Hematopoietic multipotent progenitor cell treated with erythropoietin and hydrocortisone succinate and interleukin-3 and kit ligand, for 15 days (in vitro differentiated cells): ENCODE measurements around the gene MDN1.
"Not testable (repeated sequence)": the region's sequence is repeated elsewhere in the genome, so short reads cannot be mapped to it uniquely, and the experiment has no call there.

Source experiments
- DNase-seq: peaks from one replicate; pipeline ENCODE4 v3.0.0-alpha.2; 2015; ENCODE audit warnings: low spot score

MDN1 gene

DNA sequence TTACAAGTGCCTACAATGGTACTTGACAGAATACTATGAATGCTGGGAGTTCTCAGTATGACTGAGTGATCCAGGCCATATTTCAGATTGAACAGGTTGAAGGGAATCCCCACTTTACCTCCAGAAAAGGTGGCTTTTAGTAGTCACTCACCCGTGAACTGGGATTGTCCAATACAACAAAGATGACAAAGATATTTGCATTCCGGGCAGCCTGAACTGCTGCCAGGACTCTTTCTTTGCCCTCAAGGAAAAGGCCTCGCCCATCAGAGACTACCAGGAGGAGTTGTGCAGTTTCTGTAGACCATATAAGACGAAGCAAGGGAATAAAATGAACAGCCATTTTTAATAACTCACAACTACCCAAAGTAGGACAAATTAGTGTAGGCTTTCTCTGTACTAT lies 174.7 kb downstream of the MDN1 start:
- no peak for DNase-seq

DNA sequence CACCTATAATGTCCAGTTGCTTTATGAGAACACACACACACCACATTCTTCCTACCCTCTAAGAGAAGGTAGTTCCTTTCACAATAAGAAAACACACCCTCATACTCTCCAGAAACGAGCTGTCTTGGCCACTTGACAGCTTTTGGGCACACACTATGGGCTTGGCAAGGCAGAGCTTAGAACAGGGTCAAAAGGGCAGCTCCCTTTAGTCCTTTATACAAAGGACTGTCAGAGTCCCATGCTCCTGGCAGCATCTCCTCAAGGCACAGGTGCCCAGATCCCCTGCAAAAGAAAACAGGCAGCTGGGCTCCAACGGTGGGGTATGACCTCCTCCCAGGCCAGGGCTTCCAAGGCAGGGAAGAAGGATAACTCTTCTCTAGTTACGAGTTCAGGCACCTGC lies 176.2 kb downstream of the MDN1 start:
- no peak for DNase-seq

DNA sequence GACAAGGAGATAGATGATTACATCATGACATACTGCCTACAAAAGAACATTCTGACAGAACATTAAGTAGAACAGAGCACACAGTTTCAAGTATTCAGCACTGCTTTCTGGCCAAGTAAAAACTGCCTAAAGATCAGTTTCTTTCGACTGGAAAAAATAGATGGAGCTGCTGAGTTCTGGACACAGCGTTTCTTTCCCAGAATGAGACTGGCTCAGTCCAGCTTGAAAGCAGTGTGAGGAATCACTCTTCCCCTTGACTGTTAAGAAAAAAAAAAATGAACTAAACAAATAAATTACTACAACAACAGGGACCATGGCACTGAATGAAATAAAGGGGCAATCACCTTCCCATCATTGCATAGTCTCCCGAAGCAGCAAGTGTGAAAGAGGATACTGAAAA lies 176.6 kb downstream of the MDN1 start:
- no peak for DNase-seq

DNA sequence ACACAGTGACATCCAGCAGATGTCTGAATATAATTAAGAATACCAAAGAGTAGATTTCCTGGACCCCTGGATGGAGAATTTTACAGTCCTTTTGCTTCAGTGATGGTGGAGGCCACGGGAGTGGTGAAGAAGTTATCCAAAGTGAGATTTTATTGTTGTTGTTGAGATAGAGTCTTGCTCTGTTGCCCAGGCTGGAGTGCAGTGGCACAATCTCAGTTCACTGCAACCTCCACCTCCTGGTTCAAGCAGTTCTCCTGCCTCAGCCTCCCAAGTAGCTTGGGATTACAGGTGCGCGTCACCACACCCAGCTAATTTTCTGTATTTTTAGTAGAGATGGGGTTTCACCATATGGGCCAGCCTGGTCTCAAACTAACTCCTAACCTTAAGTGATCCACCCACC lies 178.0 kb downstream of the MDN1 start:
- not testable (repeated sequence) for DNase-seq

DNA sequence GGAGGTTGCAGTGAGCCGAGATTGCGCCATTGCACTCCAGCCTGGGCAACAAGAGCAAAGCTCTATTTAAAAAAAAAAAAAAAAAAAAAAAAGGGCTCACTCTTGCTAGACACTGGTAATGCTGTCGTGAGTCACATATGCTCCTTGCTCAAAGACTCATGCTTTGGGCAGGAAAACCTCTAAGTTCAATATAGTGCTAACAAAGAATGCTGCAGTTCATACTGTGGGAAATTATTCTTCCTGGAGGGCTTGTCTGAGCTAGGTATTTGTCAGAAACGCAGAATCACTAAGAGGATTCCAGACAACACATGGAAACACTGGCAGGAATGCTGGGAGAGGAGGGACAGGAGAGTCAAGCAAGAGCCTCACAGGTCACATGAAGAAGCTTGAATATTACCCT lies 178.8 kb downstream of the MDN1 start:
- DNase-seq, result no peak

DNA sequence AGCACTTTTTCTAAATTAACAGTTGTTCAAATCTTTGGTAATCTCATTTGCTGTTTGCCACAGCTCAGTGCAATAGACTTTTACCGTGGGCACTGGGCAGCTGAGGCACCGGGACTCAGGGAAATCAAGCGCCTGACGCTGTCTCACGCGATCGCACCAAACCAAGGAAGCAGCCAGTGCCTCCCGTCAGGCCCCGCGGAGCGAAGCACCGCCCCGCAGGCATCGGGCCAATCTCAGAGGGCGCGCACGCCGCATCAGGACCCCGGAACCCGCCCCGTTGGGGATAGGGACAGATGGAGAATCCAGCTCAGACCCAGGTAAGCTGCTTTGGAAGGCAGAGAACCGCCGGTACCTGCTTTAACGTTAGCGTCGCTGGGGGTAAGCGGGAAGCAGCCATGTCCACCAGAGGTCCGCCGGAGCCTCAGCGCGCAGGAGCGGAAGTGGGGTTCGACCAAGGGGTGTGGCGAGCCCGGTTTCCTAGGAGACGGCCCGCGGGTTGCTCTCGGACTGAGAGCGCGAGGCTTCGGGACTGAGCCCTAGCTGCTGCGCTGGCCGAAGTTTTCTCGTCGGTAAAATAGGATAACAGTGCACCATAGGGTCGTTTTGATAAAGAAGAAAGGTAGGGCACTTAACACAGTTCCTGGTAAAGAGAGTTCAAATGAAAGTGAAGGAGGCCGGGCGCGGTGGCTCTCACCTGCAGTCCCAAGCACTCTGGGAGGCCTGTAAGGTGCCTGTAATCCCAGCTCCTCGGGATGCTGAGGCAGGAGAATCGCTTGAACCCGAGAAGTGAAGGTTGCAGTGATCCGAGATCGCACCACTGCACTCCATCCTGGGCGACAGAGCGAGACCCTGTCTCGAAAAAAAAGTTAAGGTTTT lies 181.0 kb downstream of the MDN1 start, which contains the start of gene LYRM2:
Gene LYRM2 (minus strand): TSS at position 428 of the 876 bp plus-strand sequence. CDS start 31 bp downstream, at position 397.
- DNase-seq, result peak; percentile 94

DNA sequence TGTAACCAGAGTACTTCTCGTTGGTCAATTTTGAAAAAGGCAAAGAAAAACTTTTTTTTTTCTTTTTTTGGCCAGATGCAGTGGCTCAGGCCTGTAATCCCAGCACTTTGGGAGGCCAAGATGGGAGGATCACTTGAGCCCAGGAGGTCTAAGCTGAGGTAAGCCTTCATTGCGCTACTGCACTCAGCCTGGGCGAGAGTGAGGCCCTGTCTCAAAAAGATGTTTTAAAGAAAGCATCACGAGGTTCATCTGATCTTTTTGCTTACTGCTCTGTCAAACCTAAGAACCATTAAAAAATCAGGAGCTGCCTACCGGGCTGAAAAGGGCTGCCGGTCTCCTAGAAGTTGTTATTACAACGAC lies 181.7 kb downstream of the MDN1 start:
- DNase-seq, result no peak

DNA sequence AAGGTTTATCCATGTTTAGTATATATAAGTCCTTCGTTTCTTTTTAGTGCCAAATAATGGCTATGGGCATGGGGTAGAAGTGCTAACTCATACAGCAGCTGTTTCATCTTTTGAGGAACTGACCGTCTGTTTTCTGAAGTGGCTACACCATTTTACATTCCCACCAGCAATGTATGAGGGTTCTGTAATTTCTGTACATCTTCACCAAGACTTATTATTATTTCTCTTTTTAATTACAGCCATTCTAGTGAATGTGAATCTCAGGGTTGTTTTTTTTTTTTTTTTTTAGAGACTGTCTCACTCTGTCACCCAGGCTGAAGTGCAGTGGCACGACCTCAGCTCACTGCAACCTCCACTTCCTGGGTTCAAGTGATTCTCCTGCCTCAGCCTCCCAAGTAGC lies 183.2 kb downstream of the MDN1 start:
- not testable (repeated sequence) for DNase-seq

DNA sequence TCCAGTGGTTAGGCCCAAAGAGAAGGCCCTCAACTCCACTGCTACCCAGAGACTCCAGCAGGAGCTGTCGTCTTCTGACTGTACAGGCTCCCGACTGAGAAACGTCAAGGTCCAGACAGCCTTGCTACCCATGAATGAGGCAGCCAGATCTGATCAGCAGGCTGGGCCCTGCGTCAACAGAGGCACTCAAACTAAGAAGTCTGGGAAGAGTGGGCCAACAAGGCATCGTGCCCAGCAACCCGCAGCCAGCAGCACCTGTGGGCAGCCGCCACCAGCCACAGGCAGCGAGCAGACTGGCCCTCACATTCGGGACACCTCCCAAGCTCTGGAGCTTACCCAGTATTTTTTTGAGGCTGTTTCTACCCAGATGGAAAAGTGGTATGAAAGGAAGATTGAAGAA lies 189.1 kb downstream of the MDN1 start:
- DNase-seq, result no peak

DNA sequence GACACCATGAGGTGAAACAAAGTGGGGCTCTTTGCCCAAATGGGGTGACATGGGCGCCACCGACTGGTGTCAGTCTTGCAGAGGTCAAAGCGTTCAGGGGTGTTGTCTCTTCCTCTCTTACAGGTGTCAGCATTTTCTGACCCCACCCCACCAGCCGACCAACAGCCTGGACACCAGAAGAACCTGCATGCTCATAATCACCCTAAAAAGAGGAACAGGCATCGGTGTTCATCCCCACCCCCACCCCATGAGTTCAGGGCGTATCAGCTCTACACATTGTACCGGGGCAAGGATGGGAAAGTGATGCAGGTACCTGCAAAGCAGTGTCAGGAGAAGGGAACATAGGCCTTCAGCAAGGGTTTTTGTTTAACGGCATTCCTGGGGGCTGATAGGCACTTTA lies 195.8 kb downstream of the MDN1 start:
- no peak for DNase-seq

DNA sequence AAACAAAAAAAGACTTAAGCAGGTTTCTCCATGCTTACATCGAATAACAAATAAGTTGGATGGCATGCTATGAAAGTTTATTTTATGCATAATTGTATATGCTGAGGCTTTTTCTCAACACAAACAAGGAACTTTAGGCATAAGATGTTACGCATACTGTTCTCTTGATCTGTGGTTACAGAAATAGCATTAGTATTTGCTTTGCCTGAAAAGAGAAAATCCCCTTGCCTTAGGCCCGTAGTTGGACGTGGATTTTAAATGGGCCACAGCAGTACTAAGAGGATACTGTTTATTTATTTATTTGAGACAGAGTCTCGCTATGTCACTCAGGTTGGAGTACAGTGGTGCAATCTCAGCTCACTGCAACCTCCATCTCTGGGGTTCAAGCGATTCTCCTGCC lies 200.0 kb downstream of the MDN1 start:
- DNase-seq, result no peak

DNA sequence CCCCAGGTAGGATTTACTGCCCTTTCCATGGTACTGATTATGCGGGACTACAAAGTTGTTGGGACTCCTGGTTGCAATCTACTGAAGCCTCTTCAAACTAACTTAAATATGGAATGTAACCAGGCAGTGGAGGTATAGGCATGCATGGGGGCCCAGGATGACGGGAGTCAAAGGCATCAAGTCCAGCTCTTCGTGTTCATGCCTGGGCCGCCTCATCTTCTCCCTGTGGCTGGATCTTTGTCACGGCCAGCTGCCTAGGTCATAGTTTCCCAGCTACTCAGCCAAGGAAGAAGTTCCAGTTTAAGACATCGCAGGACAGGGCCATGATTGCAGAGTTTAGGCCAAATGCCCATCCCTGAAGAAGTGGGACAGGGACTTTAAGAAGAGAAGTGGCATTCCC lies 201.6 kb downstream of the MDN1 start:
- no peak for DNase-seq

DNA sequence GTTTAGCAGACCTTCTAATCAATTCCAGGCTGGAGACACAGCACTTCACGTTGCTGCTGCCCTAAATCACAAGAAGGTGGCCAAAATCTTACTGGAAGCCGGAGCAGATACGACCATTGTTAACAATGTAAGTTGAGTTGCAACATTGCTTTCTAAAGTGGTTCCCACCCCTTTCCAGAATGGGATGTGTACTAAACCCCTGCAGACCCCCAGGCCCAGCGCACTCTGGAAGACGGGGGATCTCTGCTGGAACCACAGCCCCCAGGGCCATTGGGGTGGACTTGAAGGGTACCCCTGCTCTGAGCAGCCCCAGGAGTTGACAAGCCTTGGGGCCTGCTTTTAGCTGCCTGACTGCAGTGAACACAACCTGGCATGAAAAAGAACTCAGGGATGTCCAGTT lies 203.1 kb downstream of the MDN1 start:
- no peak for DNase-seq

DNA sequence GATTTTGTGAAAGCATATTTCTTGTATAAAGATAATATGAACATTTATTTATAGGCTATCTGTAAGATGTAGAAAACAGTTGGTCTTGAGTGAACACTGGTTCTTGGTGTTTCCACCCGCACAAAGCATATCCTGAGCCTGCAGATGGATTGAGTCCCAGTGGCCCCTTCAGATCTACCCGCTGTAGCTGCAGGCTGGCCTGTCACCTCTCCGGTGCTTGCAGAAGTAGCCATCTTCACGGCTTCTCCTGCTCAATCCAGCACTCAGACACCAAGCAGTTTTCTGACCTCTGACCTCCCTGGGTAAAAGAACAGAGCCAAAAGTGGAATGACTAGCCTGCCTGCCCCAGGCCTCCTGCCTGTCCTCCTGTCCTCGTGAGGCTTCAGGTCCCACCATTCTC lies 203.7 kb downstream of the MDN1 start:
- DNase-seq, result no peak

DNA sequence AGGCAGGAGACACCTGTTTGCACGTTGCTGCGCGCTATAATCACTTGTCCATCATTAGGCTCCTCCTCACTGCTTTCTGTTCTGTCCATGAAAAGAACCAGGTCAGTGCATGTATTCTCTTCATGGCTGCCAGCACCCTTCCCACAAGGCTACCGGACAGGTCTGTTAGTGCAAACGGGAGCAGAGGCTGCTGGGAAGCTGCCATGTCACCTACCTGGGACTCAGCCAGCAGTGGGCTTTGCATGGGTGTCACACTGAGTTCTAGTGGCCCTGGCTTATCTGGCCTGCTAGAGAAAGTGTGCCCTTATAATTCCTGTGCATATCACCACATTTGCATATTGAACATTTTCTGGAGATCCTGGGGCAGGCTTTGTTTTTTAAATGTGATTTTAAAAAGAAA lies 205.8 kb downstream of the MDN1 start:
- no peak for DNase-seq

DNA sequence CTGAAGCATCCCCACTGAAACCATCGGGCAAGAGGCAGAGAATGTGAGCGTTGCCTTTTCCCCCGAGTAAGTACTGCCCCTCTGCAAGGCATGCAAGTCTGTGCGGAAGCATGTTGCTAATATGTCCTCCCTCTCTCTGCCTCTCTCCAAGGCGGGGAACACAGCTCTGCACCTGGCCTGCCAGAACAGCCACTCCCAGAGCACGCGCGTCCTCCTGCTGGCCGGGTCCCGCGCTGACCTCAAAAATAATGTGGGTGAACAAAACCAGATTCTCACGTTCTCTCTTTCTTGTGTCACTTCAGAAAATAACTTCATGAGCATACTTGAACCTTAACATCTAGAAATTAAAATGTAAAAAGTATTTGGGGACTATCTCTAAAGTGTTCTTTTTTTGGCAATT lies 207.5 kb downstream of the MDN1 start:
- no peak for DNase-seq

DNA sequence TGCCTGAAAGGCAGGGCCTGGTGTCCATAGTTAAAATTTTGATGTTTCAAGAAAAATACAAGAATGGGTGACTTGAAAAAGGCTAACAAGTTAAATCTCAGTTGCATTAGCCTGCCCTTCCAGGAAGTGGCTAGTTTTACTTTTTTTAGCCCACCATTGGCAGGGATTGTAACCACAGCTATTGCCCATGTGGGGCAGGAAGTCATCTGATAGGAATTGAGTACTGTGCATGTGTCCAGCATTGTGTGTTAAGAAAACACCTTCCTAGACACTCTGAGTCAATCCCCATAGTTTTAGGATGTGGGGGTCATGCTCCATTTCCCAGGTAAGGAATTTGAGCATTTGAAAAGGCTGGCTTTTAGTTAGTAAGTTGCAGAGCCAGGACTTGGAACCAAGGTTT lies 207.9 kb downstream of the MDN1 start:
- DNase-seq, result no peak

DNA sequence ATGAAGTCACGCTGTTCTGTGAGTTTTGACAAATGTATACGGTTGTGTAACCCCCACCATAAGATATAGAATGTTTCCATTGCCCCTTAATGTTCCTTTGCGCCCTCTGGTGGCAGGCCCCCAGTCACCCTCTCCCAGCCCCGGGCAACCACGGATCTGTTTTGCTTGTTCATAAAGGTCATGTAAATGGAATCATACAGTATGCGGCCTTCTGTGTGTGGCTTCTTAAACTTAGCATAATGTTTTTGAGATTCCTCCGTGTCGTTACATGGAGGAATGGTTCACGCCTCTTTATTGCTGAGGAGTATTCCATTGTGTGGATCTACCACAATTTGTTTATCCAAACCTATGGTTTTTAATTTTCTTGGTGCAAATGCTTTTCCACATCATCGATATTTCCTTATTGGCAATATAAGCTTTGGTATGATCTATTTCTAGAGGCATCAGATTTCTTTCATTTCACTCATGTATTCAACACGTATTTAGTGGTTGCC lies 209.4 kb downstream of the MDN1 start:
- peak; percentile 63 for DNase-seq

DNA sequence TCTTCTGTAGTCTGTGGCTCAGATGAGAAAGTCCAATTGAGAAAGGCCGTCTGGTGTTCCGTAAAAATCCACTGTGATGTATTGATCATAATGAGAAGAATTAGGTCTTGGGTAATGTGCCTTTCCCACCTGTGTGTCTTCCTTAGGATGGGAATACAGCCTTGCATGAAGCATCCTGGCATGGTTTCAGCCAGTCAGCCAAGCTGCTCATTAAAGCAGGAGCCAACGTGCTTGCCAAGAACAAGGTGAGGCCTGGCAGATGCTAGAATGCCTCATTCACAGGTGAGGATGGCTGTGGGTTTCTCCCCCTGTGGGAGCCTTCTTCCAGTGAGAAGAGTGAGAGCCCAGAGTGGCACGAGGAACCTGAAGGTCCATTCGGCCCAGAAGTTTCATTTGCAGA lies 213.7 kb downstream of the MDN1 start:
- no peak for DNase-seq

DNA sequence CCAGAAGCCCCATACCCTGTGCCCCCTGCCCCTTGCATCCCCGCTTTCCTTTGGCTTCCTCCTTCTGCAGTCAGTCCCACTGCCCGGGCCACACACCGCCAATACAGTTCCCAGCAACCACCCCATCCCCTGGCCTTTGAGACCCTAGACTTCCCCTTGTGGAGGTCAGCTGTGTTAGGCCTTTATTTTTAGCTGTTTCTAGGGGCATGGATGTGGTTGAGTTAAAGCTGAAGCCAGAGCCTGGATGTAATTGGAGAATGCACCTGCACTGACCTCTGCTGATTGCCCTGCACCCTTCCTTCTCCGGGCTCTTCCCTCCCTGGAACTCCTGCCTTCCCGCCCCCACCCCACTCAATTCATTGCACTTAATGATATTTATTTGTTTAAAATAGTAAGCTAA lies 214.9 kb downstream of the MDN1 start:
- DNase-seq, result no peak

DNA sequence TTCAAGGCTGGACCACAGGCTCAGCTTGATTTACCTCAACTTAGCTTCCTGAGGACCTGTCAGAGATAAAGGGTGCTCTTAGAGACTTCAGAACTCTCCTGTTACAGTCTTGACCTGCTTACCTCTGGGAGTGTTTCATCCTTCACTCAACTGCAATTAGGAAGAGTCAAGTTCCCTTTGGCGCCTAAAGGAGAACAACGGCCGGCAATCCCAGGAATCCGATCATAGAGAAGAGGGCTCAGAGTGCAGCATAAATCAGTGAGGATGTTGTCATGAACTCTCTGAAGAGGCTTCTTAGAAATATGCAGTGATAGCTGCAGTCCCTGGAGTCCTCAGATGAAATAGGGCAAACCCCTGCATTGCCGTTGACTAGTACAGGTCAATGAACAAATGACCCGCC lies 217.4 kb downstream of the MDN1 start:
- no peak for DNase-seq

DNA sequence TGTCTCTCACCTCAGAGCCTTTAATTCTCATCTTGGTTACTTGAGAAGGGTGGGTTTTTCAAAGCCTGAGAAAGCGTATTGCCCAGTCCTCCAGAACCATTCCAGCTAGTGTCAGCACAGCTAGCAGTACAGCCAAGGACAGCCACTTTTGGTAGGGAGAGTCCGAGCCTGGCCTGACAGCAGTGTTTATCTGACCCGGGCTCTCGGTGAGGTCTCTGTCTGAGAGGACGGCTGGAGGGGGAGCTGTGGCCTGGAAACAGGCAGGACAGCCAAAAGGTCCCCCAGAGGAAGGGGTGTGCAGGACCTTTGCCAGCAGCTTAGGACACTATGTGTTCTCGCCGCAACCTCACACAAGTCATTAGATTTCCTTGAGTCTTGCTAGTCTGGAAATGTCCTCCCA lies 219.9 kb downstream of the MDN1 start:
- no peak for DNase-seq

DNA sequence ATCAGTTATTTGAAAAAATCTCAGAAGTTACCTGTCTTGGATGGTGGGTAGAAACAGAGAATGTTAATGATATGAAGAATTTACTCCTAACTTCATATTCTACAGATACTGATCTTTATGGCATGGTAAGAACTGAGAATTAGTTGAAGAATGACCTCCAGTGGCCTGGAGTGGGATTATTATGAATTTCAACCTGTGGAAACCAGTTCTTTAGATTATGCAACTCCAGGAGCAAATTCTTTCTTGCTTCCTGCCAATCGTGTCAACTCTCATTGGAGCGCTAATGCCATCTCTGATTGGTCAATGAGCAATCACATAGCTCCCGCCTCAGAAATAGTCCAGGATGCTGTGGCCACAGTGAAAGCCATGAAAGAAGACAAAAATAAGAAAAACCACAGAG lies 221.6 kb downstream of the MDN1 start:
- no peak for DNase-seq

DNA sequence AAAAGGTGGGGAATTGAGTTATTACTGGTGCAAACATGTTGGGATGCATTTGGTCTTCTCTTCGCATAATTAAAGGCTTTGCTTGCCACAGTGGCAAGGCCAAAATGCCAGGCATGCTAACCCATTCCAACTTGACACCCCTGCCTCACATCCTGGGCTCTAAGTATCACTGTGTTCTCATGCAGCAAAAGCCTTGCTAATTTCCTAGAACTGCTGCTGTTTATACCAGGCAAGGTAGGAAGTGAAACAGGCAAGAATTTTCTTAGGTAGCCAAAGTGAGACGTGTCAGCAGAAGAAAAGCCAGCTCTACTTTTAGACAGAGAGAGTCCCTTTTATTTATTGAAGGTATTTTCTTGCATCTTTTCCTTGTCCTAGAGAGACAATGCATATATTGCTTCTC lies 222.2 kb downstream of the MDN1 start:
- no peak for DNase-seq
